ENCODE data around the gene KLHL35. TPM values are rescaled to one million over a fixed set of nuclear protein-coding genes. Genes with fewer than 3 reads are reported as not detected.
A peak's percentile ranks its signal among the peaks of the same experiment; 100 is the strongest.

KLHL35 gene
- total RNA-seq, 1 experiment from 2014 or later: 0.83 TPM

DNA sequence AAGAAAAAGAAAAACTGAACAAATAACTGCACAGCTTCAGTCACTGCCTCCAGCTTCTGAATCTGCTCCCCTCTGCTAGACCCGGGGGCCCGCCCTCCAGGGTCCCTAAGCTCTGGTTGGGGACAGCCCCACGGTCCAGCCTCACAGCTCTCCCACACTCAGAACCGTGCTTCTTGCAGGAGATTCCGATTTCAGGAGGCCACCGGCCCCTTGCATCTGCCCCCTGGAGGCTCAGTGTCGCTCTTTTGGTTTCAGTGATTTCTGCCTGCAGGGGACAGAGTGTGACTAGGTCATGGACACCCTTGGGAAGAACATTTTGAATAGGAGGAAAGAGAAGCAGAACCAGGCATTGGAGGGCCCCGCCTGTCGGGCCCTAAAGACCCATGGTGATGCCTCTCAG, 56.8 kb downstream of the KLHL35 start:
- H4K20me1 ChIP-seq (ENCODE audit: control insufficient read depth, insufficient read depth, insufficient read length): no peaks in the 10 kb centered on the region
- H3K79me1 ChIP-seq (ENCODE audit: insufficient read depth, low read depth, low read length, poor library complexity, severe bottlenecking): no peaks in the 10 kb centered on the region
- no peak overlapping the region for H2AK5ac ChIP-seq (ENCODE audit: insufficient read length, low read length)
- H2BK12ac ChIP-seq (ENCODE audit: insufficient read length, low read depth, low read length): no peak overlapping the region
- no peaks in the 10 kb centered on the region for H3K27me3 ChIP-seq (ENCODE audit: insufficient read depth, low read length)
- H3K14ac ChIP-seq (ENCODE audit: insufficient read depth, low read length): no peak overlapping the region
- H3K9ac ChIP-seq (ENCODE audit: extremely low read depth, insufficient read length, low read length): no peak overlapping the region
- H2BK20ac ChIP-seq (ENCODE audit: low read depth, low read length, poor library complexity, severe bottlenecking): no peak overlapping the region
- Mint-ChIP-seq H3K4me1 (peaks cover 0 to 7% of the 10 kb centered on the region in 2 experiments; a peak in 1 of 4 replicates), H3K36me3 (ENCODE audit: insufficient read depth in 1 of 3, low read depth in 3 of 3) (no peaks in the 10 kb centered on the region), H3K4me3 (no peak overlapping the region), H3K9me3 (no peaks in the 10 kb centered on the region), H3K27me3 (ENCODE audit: low read depth) (0 out of 2 replicates have a peak, but pooled peaks cover 2% of the 10 kb centered on the region), H3K27ac (no peak overlapping the region)
- H2AFZ ChIP-seq (ENCODE audit: low read length): no peak overlapping the region
- no peak overlapping the region for H4K8ac ChIP-seq (replicated peaks; ENCODE audit: insufficient read length, low read depth, low read length)
- no peaks in the 10 kb centered on the region; the same call in 1 of the 2 replicates for H3K4me1 ChIP-seq (ENCODE audit: insufficient read depth, low read length)
- H3K23ac ChIP-seq (ENCODE audit: insufficient read length, low read depth, low read length): no peak overlapping the region
- no peak overlapping the region for H4K91ac ChIP-seq (ENCODE audit: insufficient read length, low read depth, low read length)
- no peak overlapping the region for H2BK15ac ChIP-seq (ENCODE audit: low read depth, low read length)
- no peak overlapping the region for H3K4ac ChIP-seq (ENCODE audit: low read depth, low read length)
- no CpG with 5 or more reads among the region's 9 CpGs for WGBS (ENCODE audit: extremely low coverage, insufficient read length, low lambda C conversion rate)
- peak; percentile 43; the same call in 2 of the 3 replicates for TF ChIP-seq CTCF (conservative IDR thresholded peaks at IDR 0.05)
- no peak overlapping the region for H3T11ph ChIP-seq (ENCODE audit: low read length)
- no peaks in the 10 kb centered on the region for H3K9me3 ChIP-seq (ENCODE audit: control insufficient read depth, low read depth, low read length)
- peak; percentile 58 for DNase-seq
- H2BK5ac ChIP-seq (ENCODE audit: insufficient read length, low read length): no peak overlapping the region
- H3K4me2 ChIP-seq (ENCODE audit: insufficient read depth, insufficient read length, low read length): no peak overlapping the region
- H4K5ac ChIP-seq (ENCODE audit: insufficient read length, low read depth, low read length): no peak overlapping the region
- H3K18ac ChIP-seq (ENCODE audit: insufficient read length, low read depth, low read length): no peak overlapping the region
- no peak overlapping the region for H2BK120ac ChIP-seq (ENCODE audit: low read depth, low read length, poor library complexity, severe bottlenecking)
- H3K79me2 ChIP-seq (ENCODE audit: insufficient read depth, low read length): no peaks in the 10 kb centered on the region
- H3K56ac ChIP-seq (ENCODE audit: insufficient read length, low read depth, low read length): no peak overlapping the region
- H3K27ac ChIP-seq (ENCODE audit: insufficient read length, low read depth, low read length): no peak overlapping the region
- no peaks in the 10 kb centered on the region for H3K23me2 ChIP-seq (ENCODE audit: insufficient read length, low read depth, low read length, poor library complexity, severe bottlenecking)
